Calu3 (cell line): Measurements from ENCODE around the gene BCL3. TPM values are rescaled to one million over a fixed set of nuclear protein-coding genes. Genes with fewer than 3 reads are reported as not detected.
A peak's percentile ranks its signal among the peaks of the same experiment; 100 is the strongest.

Experiments
- BruUV-seq: library from RNA; stranded (reverse); fragments of 400-500 nt; replicated peaks from 2 replicates; lab custom pipeline; 2021; lab: Mats Ljungman, UMichigan
- CTCF ChIA-PET: fragments of 300-600 bp; sonication (Branson Sonifier 250); formaldehyde crosslinking; loops from one replicate; lab custom pipeline; 2022; ENCODE audit warnings: antibody characterized with exemption; lab: Charles Lee
- DNase-seq: peaks from one replicate; pipeline ENCODE4 v3.0.0; 2022
- H3K27ac Mint-ChIP-seq: one replicate; pipeline ENCODE4 v1.8.0; 2022; ENCODE audit warnings: mixed read lengths; ENCODE audit not compliant: unreplicated experiment
- H3K27me3 Mint-ChIP-seq: one replicate; pipeline ENCODE4 v1.8.0; 2022; ENCODE audit warnings: mixed read lengths; ENCODE audit not compliant: unreplicated experiment
- H3K36me3 Mint-ChIP-seq: one replicate; pipeline ENCODE4 v1.8.0; 2022; ENCODE audit warnings: mild to moderate bottlenecking, moderate library complexity, mixed read lengths; ENCODE audit not compliant: insufficient read depth, unreplicated experiment
- H3K4me1 Mint-ChIP-seq: one replicate; pipeline ENCODE4 v1.8.0; 2022; ENCODE audit warnings: mild to moderate bottlenecking, low read depth, mixed read lengths; ENCODE audit not compliant: unreplicated experiment
- H3K4me3 Mint-ChIP-seq: one replicate; pipeline ENCODE4 v1.8.0; 2022; ENCODE audit warnings: mild to moderate bottlenecking, low read depth, moderate library complexity, mixed read lengths; ENCODE audit not compliant: unreplicated experiment
- H3K9me3 Mint-ChIP-seq: one replicate; pipeline ENCODE4 v1.8.0; 2022; ENCODE audit warnings: low read depth, mixed read lengths; ENCODE audit not compliant: unreplicated experiment
- intact Hi-C: fragments of 100-400 bp; cut with micrococcal nuclease; formaldehyde crosslinking; loops from one replicate; pipeline ENCODE4 v1.10.0; 2022; ENCODE audit not compliant: unreplicated experiment
- microRNA-seq: library from miRNA; unstranded; fragments of <30 nt; microRNA quantifications from one replicate; pipeline ENCODE4 v1.2.0, GENCODE V29; 2022
- total RNA-seq: library from RNA; stranded (reverse); gene quantifications from 2 replicates; pipeline ENCODE4 v1.2.3, GENCODE V29; 2022
- TF ChIP-seq, protein P1 (sequence below): fragments of 200-600 bp; IDR thresholded peaks from one replicate; pipeline ENCODE4 v1.8.0; 2022; ENCODE audit warnings: antibody characterized with exemption; ENCODE audit not compliant: unreplicated experiment

The BCL3 gene
- total RNA-seq, 1 experiment from 2014 or later: 37.7 TPM

DNA sequence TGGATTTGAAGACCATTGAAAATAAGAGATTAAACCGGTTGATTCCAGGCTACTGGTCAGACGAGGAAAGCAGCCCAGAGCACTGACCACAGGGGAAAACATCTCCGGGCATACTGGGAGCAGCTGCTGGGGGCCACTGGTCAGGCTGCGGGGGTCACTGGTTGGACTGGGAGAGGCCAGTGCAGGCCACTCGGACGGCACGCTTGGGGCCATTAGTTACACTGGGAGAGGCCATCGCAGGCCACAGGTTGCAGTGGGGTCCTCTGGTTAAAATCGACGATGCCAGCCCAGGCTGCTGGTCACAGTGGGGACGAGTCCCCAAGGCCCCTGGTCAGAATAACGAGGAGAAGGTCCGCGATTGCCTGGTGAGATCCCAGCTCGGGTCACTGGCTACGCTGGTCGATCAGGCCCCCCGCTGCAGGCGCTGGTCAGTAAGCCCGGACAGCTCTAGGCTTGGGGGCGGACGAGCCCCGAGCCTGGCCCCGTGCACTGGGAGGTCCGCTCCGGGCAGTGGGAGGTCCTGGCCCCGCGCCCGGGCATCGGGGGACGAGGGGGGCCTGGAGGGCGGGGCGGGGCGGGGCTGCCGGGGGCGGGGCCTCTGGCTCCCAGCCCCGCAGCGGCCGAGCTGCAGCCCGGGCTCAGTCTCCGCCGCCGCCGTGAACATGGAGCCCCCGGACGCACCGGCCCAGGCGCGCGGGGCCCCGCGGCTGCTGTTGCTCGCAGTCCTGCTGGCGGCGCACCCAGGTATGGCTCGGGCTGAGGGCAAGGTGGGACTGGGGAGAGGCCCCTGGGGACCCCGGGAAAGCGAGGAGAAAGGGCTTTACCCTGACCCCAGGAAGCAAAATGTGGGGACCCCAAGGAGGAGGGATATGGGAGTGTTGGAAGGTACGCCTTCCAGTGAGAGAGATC lies 60.2 kb downstream of the BCL3 start, which contains the start of gene BCAM:
Gene BCAM, plus strand, starts transcription at position 641 of the 909 bp plus-strand sequence. Its CDS starts 22 bp downstream, at position 663.
- BruUV-seq: no TSS peak
- H3K9me3 Mint-ChIP-seq: no peaks in the 10 kb centered on the region
- H3K27me3 Mint-ChIP-seq: no peaks in the 10 kb centered on the region
- H3K27ac Mint-ChIP-seq: peak within 1 kb of the TSS; percentile 86
- peak; percentile 74 for DNase-seq
- peaks cover 22% of the 10 kb centered on the region for H3K4me1 Mint-ChIP-seq
- CTCF ChIA-PET: interaction anchor here (1.0 to 1.5 kb wide), 4 partner anchors 34 to 119 kb away, joined by 3 to 4 read pairs (median 4); partner anchors contain the start of gene NECTIN2
- intact Hi-C loops: no loop called here
- H3K4me3 Mint-ChIP-seq: peak within 1 kb of the TSS; percentile 74
- TF ChIP-seq, protein P1, sequence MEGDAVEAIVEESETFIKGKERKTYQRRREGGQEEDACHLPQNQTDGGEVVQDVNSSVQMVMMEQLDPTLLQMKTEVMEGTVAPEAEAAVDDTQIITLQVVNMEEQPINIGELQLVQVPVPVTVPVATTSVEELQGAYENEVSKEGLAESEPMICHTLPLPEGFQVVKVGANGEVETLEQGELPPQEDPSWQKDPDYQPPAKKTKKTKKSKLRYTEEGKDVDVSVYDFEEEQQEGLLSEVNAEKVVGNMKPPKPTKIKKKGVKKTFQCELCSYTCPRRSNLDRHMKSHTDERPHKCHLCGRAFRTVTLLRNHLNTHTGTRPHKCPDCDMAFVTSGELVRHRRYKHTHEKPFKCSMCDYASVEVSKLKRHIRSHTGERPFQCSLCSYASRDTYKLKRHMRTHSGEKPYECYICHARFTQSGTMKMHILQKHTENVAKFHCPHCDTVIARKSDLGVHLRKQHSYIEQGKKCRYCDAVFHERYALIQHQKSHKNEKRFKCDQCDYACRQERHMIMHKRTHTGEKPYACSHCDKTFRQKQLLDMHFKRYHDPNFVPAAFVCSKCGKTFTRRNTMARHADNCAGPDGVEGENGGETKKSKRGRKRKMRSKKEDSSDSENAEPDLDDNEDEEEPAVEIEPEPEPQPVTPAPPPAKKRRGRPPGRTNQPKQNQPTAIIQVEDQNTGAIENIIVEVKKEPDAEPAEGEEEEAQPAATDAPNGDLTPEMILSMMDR: no peak
- H3K36me3 Mint-ChIP-seq: peaks cover 50% of the 10 kb centered on the region

Small RNA genes within 50 kb of the gene (microRNA-seq; reads per million reads assigned to microRNA genes)
- not detected for gene MIR8085

Other genes with a start within 250 kb of the BCL3 start
- 12.7 TPM in 2 replicates for gene ZNF180, start 248.2 kb upstream of the BCL3 start, total RNA-seq
- gene CEACAM20, start 219.0 kb upstream of the BCL3 start, total RNA-seq: 0.17 and 0.28 TPM in 2 replicates
- not detected in 2 replicates for gene IGSF23, start 135.1 kb upstream of the BCL3 start, total RNA-seq
- gene PVR, start 104.8 kb upstream of the BCL3 start, total RNA-seq: 176 and 215 TPM in 2 replicates
- gene CEACAM19, start 77.2 kb upstream of the BCL3 start, total RNA-seq: 66.2 and 67.8 TPM in 2 replicates
- 0.38 TPM in 1 of 2 replicates, not detected in the other for gene CEACAM16, start 49.6 kb upstream of the BCL3 start, total RNA-seq
- gene CBLC, start 29.2 kb downstream of the BCL3 start, total RNA-seq: 54.3 and 63.1 TPM in 2 replicates
- 30.0 and 31.2 TPM in 2 replicates for gene BCAM, start 60.4 kb downstream of the BCL3 start, total RNA-seq
- 137 and 174 TPM in 2 replicates for gene NECTIN2, start 97.6 kb downstream of the BCL3 start, total RNA-seq
- 152 and 162 TPM in 2 replicates for gene TOMM40, start 142.5 kb downstream of the BCL3 start, total RNA-seq
- 1.1 and 4.1 TPM in 2 replicates for gene APOE, start 157.1 kb downstream of the BCL3 start, total RNA-seq
- 4.7 and 5.0 TPM in 2 replicates for gene APOC1, start 165.9 kb downstream of the BCL3 start, total RNA-seq
- not detected in 2 replicates for gene APOC4, start 193.5 kb downstream of the BCL3 start, total RNA-seq
- not detected in 2 replicates for gene APOC2, start 197.3 kb downstream of the BCL3 start, total RNA-seq
- gene CLPTM1, start 206.7 kb downstream of the BCL3 start, total RNA-seq: 172 and 183 TPM in 2 replicates